Measurements from ENCODE around the gene USP36.

Gene USP36

GRCh38 chr17:78836420-78837021 lies 4.1 kb downstream of the USP36 start:
- DNase-seq, result no peak

GRCh38 chr17:78834571-78834970 lies 6.0 kb downstream of the USP36 start:
- no peak for DNase-seq

- no peak for DNase-seq
Measured at GRCh38 chr17:78832541-78832810, 8.1 kb downstream of the USP36 start.

GRCh38 chr17:78831688-78832540 lies 8.7 kb downstream of the USP36 start:
- no peak for DNase-seq

GRCh38 chr17:78829477-78829876 lies 11.1 kb downstream of the USP36 start:
- DNase-seq, result no peak

GRCh38 chr17:78828470-78829185 lies 12.0 kb downstream of the USP36 start:
- no peak for DNase-seq

- no peak for DNase-seq
Measured at GRCh38 chr17:78826836-78827509, 13.6 kb downstream of the USP36 start.

GRCh38 chr17:78826421-78826820 lies 14.2 kb downstream of the USP36 start:
- DNase-seq, result no peak

- no peak for DNase-seq
Measured at GRCh38 chr17:78825696-78826095, 14.9 kb downstream of the USP36 start.

GRCh38 chr17:78824240-78824639 lies 16.4 kb downstream of the USP36 start:
- no peak for DNase-seq

GRCh38 chr17:78823282-78824046 lies 17.1 kb downstream of the USP36 start:
- DNase-seq, result no peak

GRCh38 chr17:78822552-78822951 lies 18.1 kb downstream of the USP36 start:
- no peak for DNase-seq

GRCh38 chr17:78821961-78822360 lies 18.7 kb downstream of the USP36 start:
- no peak for DNase-seq

GRCh38 chr17:78820841-78821240 lies 19.8 kb downstream of the USP36 start:
- no peak for DNase-seq

GRCh38 chr17:78819806-78820792 lies 20.5 kb downstream of the USP36 start:
- DNase-seq, result no peak

- no peak for DNase-seq
Measured at GRCh38 chr17:78819402-78819801, 21.2 kb downstream of the USP36 start.

GRCh38 chr17:78818932-78819331 lies 21.7 kb downstream of the USP36 start:
- no peak for DNase-seq

- DNase-seq, result no peak
Measured at GRCh38 chr17:78818152-78818846, 22.3 kb downstream of the USP36 start.

GRCh38 chr17:78817123-78817522 lies 23.5 kb downstream of the USP36 start:
- DNase-seq, result no peak

GRCh38 chr17:78815696-78816095 lies 24.9 kb downstream of the USP36 start:
- no peak for DNase-seq

- DNase-seq, result no peak
Measured at GRCh38 chr17:78812855-78813254, 27.8 kb downstream of the USP36 start.
